ACC112 (cell line): Measurements from ENCODE around the gene URB1.
"Not testable (repeated sequence)": the region's sequence is repeated elsewhere in the genome, so short reads cannot be mapped to it uniquely, and the experiment has no call there.

Experiments used
- H2AFZ ChIP-seq: fragments of 200-600 bp; sonication (generic); one replicate; pipeline ENCODE4 v1.6.0; 2017; ENCODE audit warnings: antibody characterized with exemption, low read length; ENCODE audit not compliant: unreplicated experiment
- H3K27ac ChIP-seq: fragments of 200-600 bp; sonication (generic); 2 replicates; pipeline ENCODE4 v1.5.1; 2014; ENCODE audit warnings: low read depth, mild to moderate bottlenecking, antibody characterized with exemption, low read length, moderate library complexity
- H3K27me3 ChIP-seq: fragments of 200-600 bp; sonication (generic); 2 replicates; pipeline ENCODE4 v1.6.1; 2014; ENCODE audit warnings: mild to moderate bottlenecking, antibody characterized with exemption, low read length, moderate library complexity, mixed read lengths; ENCODE audit not compliant: insufficient read depth
- H3K36me3 ChIP-seq: fragments of 200-600 bp; sonication (generic); 2 replicates; pipeline ENCODE4 v1.6.1; 2016; ENCODE audit warnings: mild to moderate bottlenecking, antibody characterized with exemption, low read length, moderate library complexity, mixed read lengths; ENCODE audit not compliant: insufficient read depth
- H3K4me1 ChIP-seq: fragments of 200-600 bp; sonication (generic); one replicate; pipeline ENCODE4 v1.6.1; 2016; ENCODE audit warnings: low read length, mixed read lengths; ENCODE audit not compliant: insufficient read depth, unreplicated experiment, control insufficient read depth
- H3K4me3 ChIP-seq: fragments of 200-600 bp; sonication (generic); 2 replicates; pipeline ENCODE4 v1.5.1; 2014; ENCODE audit warnings: mild to moderate bottlenecking, low read depth, low read length
- H3K79me2 ChIP-seq: fragments of 200-600 bp; sonication (generic); one replicate; pipeline ENCODE4 v1.6.0; 2016; ENCODE audit warnings: low read length; ENCODE audit not compliant: control insufficient read depth, unreplicated experiment, insufficient read depth

URB1 gene

DNA sequence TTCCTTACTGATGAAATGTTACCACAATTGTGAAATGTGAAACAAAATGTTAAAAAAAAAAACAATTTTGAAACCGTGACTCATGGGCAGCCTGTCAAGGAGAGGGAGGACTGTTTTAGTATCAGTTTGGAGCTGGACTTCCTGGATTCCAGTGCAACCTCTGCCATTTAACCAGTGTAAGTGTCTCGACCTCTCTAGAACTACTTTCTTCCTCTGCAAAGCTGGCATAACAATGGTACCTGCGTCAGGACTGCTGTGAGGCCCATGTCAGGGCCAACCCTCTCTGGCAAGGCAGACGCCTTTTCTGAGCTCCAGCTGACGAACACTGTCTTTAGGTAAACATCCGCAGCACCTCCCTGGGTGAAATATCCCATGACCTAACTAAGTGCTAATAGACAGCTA is 20.9 kb downstream of the URB1 start:
- Histone ChIP-seq H3K36me3 (peaks cover 28% of the 10 kb centered on the region), H3K27ac (peak overlapping the region; percentile 92), H2AFZ (peak overlapping the region; percentile 28), H3K4me1 (peaks cover 27% of the 10 kb centered on the region), H3K27me3 (no peaks in the 10 kb centered on the region), H3K4me3 (peak overlapping the region; percentile 46), H3K79me2 (peaks cover 15% of the 10 kb centered on the region)

DNA sequence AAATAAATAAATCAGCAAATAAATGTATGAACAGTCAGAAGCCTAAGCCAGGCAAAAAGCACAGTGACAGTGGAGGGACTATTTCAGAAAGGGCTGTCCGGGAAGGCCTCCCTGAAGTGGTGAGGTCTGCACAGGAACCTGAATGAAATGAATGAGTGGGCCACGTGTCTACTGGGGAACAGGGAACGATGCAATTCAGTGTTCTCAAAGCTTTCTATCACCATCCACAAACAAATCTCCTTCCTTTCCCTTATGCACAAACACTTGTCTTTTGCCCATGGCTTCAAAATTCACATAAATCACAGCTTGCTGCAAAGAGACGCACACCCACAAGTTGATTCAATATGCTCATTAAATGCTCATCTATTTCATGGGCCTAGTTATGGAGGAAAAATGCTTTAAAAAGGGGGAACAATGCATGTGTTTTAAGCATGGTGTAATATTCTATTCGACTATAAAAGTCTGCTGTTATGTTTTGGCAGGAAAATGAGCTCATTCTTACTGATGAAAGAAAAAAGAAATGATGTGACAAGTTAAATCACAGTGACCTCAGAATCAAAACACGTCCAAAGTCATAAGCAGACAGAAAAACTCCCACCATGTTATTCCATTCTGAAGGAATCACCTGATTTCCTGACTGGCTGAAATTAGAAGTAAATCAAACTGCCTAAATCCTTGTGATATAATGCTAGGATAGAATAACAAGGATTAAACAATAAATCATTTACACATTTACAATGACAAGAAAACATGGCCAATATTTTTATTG is 21.6 kb downstream of the URB1 start:
- peaks cover 29% of the 10 kb centered on the region for H3K36me3 ChIP-seq
- H3K27ac ChIP-seq: peak overlapping the region; percentile 92

DNA sequence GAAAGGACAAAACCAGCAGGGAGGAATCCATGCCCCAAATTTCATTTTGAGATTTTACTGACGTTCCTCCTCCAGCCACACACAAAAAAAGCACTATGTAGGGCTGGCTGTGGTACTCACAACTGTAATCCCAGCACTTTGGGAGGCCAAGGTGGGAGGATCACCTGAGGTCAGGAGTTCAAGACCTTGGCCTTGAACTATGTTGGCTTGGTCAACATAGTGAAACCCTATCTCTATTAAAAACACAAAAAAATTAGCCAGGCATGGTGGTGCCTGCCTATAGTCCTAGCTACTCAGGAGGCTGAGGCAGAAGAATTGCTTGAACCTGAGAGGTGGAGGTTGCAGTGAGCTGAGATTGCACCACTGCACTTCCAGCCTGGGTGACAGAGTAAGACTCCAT is 23.9 kb downstream of the URB1 start:
- not testable (repeated sequence) for H3K27ac ChIP-seq, H2AFZ ChIP-seq, H3K4me3 ChIP-seq, H3K27me3 ChIP-seq
- Histone ChIP-seq H3K4me1 (peaks cover 27% of the 10 kb centered on the region), H3K79me2 (peaks cover 17% of the 10 kb centered on the region), H3K36me3 (peaks cover 38% of the 10 kb centered on the region)

More for the DNA sequence above, 21.6 kb downstream of the URB1 start:
- H2AFZ ChIP-seq: peak overlapping the region; percentile 28
- H3K79me2 ChIP-seq: peaks cover 15% of the 10 kb centered on the region
- H3K4me1 ChIP-seq: peaks cover 27% of the 10 kb centered on the region
- H3K4me3 ChIP-seq: no peak overlapping the region
- no peaks in the 10 kb centered on the region for H3K27me3 ChIP-seq

DNA sequence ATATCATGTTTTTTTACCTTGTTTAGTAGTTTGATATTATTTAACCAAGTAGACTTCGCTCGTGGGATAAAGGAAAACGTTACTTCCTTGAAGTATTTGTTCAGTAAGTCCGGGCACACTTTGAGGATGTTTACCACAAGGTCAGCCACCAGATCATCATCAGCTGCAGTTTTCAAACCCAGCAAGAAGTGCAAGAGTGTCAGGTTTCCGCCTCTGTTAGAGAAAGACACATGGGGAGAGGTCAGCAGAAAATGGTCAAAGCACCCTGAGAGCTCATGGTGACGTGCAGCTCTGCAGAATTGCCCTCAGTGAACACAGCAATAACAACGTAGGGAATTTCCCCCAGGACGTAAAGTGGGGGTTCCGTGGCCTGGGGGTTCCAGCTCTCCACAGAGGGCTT is 24.4 kb downstream of the URB1 start:
- Histone ChIP-seq H3K4me1 (peaks cover 27% of the 10 kb centered on the region), H3K36me3 (peaks cover 38% of the 10 kb centered on the region), H3K79me2 (peaks cover 17% of the 10 kb centered on the region), H3K4me3 (no peak overlapping the region), H2AFZ (no peak overlapping the region), H3K27me3 (no peaks in the 10 kb centered on the region), H3K27ac (no peak overlapping the region)

DNA sequence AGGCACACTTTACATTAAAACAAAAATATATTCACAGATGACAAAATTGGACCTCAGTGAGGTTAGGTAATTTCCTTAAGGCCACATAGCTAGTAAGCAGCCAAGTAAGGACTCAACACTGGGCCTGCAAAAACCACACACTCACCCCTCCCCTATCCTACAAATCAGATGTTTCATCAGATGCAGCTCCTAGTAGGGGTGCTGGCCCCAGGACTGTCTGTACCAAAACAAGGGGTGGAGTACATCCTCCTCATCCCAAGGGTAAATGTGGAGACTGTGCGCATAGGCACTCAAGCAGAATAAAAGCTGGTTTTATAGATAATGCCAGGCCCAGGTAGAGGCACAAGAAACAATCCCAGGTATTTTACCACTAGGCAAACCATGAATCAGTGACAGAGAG is 25.7 kb downstream of the URB1 start:
- Histone ChIP-seq H3K4me3 (no peak overlapping the region), H3K27ac (no peak overlapping the region), H3K36me3 (peaks cover 44% of the 10 kb centered on the region), H3K79me2 (peaks cover 17% of the 10 kb centered on the region), H3K4me1 (peaks cover 16% of the 10 kb centered on the region), H3K27me3 (no peaks in the 10 kb centered on the region), H2AFZ (no peak overlapping the region)

DNA sequence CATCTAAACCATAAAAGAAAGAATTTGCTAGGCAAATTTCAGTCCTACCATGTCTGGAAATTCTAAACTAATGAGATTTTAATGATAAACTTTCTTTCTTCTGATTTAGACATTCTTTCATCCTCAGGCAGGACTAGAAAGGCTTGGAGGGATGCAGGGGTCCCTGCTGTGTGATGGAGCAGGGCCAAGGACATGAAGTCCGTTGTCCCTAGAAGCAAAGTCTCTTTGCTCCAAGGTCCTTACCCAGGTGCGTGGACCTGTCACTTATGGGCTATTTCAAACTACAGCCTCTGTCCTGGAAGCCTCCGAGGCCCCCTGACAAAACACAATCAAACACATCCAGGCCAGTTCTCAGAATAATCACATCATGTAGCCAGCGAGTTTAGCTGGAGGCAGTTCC is 26.6 kb downstream of the URB1 start:
- Histone ChIP-seq H3K4me1 (peaks cover 7% of the 10 kb centered on the region), H3K36me3 (peaks cover 46% of the 10 kb centered on the region), H3K4me3 (no peak overlapping the region), H3K27me3 (no peaks in the 10 kb centered on the region), H3K27ac (no peak overlapping the region), H3K79me2 (peaks cover 17% of the 10 kb centered on the region), H2AFZ (no peak overlapping the region)

DNA sequence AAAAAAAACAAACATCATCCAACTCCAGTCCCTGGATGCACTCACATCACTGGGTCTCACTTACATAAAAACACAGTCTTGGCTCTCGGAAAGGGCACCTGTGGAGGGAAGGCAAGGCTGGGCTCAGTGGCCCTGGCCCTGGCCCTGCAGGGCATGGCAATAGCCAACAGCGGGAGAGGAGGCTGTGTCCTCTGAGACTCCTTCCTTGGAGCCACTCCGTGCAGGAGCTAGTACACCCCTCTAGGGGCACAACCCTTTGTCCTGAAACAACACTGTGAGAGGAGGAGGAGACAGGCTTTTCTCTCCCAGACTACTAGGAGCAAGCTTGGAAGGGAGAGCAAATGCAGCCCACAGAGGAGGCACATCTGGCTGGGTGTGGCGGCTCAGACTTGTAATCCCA is 28.0 kb downstream of the URB1 start:
- H2AFZ ChIP-seq: no peak overlapping the region
- H3K27me3 ChIP-seq: no peaks in the 10 kb centered on the region
- peaks cover 37% of the 10 kb centered on the region for H3K36me3 ChIP-seq
- peaks cover 3% of the 10 kb centered on the region for H3K79me2 ChIP-seq
- H3K4me3 ChIP-seq: no peak overlapping the region
- no peaks in the 10 kb centered on the region for H3K4me1 ChIP-seq
- no peak overlapping the region for H3K27ac ChIP-seq

DNA sequence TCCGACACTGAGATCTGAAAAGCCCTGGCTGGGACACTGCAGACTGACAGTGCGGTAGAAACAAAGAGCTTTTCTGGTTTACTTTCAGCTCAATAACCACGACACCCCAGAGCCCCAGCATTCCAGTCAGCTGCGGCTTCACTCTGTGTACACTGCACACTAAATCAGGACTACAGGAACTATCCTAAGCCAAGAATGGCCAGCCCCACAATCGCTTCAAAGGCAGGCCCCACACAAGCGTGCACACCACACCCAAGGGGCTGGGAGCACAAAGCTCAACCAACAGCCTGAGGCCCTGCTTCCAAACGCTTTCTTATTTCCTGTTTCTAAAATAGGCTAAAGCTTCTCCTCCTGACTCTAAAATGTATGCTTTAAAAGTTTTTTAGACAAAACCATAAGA is 28.4 kb downstream of the URB1 start:
- H3K27me3 ChIP-seq: no peaks in the 10 kb centered on the region
- H3K27ac ChIP-seq: no peak overlapping the region
- peaks cover 2% of the 10 kb centered on the region for H3K79me2 ChIP-seq
- no peaks in the 10 kb centered on the region for H3K4me1 ChIP-seq
- H2AFZ ChIP-seq: no peak overlapping the region
- H3K4me3 ChIP-seq: no peak overlapping the region
- peaks cover 37% of the 10 kb centered on the region for H3K36me3 ChIP-seq

DNA sequence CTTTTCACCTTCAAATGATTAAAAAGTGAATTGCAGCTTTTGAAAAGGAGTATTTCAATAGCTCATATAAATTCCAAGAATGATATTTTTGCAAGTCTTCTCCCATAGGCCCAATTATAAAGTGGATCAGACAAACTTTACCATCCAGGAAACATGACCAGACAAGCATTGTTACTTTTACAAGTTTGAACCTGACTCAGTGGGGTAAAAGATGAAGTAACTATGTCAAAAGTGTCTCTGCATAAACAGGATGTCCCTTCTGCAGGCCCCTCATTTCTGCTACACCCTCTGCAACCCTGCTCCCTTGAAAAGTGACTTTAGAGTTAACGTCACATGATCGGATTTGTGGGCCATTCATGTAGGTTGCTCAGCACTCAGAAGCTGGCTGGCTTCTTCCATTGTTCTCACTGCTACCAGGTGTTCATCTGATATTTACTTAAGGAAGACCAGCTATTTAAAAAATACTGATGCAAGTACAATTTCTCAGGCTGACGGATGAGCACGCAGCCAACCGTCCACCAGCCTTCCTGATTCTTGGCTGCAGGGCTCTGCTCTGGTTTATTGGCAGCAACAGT is 32.3 kb downstream of the URB1 start:
- no peak overlapping the region for H3K27ac ChIP-seq
- no peaks in the 10 kb centered on the region for H3K27me3 ChIP-seq
- peaks cover 44% of the 10 kb centered on the region for H3K36me3 ChIP-seq
- no peaks in the 10 kb centered on the region for H3K4me1 ChIP-seq
- no peak overlapping the region for H2AFZ ChIP-seq
- H3K79me2 ChIP-seq: no peaks in the 10 kb centered on the region
- no peak overlapping the region for H3K4me3 ChIP-seq

DNA sequence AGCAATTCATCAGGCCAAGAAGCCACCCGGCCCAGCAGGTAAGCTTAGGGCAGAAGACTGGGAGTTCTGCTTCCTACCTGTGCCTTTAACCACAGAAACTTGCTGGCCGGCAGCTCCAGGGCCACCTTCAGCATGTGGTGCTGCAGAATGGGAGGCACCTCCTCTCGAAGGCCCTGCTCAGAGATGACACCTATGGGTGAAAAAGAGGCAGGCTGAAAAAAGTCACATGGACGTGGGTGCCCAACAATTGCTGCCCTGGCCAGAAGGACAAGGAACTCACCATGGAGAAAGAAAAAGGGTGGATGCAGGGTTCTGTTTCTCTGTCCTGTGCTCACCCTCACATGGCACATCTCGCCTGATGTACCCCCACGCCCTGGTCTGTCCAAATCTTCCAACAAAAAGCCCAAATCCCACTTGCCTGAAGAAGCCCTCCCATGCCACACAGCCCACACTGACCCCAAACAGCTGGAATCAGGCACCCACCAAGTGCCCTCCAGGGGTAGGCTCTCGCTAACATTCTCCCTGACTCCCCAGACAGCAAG is 33.0 kb downstream of the URB1 start:
- no peaks in the 10 kb centered on the region for H3K79me2 ChIP-seq
- peaks cover 48% of the 10 kb centered on the region for H3K36me3 ChIP-seq
- H3K4me1 ChIP-seq: no peaks in the 10 kb centered on the region
- H3K27me3 ChIP-seq: no peaks in the 10 kb centered on the region
- H2AFZ ChIP-seq: no peak overlapping the region
- H3K4me3 ChIP-seq: no peak overlapping the region
- H3K27ac ChIP-seq: no peak overlapping the region

DNA sequence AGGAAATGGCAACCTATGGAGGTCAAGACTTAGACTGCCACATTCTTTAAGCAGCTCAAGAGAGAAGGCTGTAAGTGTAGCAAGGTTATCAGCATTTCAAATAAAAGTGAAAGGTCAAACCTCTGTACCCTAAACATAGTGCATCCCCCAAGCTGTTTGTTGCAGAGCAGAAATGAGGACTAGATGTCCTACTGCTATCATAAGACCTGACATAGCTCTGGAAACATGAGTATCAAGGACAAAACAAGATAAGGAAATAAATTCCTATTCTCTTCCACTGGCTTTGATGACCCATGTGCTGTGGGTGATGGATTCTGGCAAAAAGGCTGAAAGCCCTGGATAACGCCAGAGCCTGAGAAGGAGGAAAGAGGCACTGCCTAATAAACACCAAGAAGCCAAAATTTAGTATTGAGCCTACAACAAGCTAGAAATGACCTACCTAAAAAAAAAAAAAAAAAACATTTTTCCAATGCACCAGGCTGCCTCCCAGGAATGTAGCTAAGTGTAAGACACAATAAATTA is 35.9 kb downstream of the URB1 start:
- Histone ChIP-seq H3K27me3 (no peaks in the 10 kb centered on the region), H3K4me3 (no peak overlapping the region), H2AFZ (no peak overlapping the region), H3K36me3 (peaks cover 56% of the 10 kb centered on the region), H3K4me1 (no peaks in the 10 kb centered on the region), H3K79me2 (peaks cover 5% of the 10 kb centered on the region), H3K27ac (no peak overlapping the region)
